Sigmoid colon (tissue), 7 donors: ENCODE results near the gene SAMD4A. TPM values are rescaled to one million over a fixed set of nuclear protein-coding genes. Genes with fewer than 3 reads are reported as not detected.

Experiments used
- DNase-seq: peaks from one replicate; pipeline ENCODE4 v3.0.0-alpha.2; 2019
- H3K27ac ChIP-seq, 4 donors: fragments of 200-600 bp; sonication (generic); one replicate each; pipeline ENCODE4 v1.5.1; 2016 to 2019; ENCODE audit warnings: mild to moderate bottlenecking in 1 of 4
- H3K27me3 ChIP-seq, 3 donors: fragments of 200-600 bp; sonication (generic); one replicate each; pipeline ENCODE4 v1.5.1; 2019; ENCODE audit warnings: mild to moderate bottlenecking in 1 of 3
- H3K36me3 ChIP-seq, 4 donors: fragments of 200-600 bp; sonication (generic); one replicate each; pipeline ENCODE4 v1.5.1; 2016 to 2019
- H3K4me1 ChIP-seq, 4 donors: fragments of 200-600 bp; sonication (generic); one replicate each; pipeline ENCODE4 v1.5.1; 2017 to 2019
- H3K4me3 ChIP-seq, 4 donors: fragments of 200-600 bp; sonication (generic); one replicate each; pipeline ENCODE4 v1.5.1; 2017 to 2019; ENCODE audit warnings: mild to moderate bottlenecking in 2 of 4, moderate library complexity in 1 of 4
- H3K9me3 ChIP-seq, 4 donors: fragments of 200-600 bp in 3 of 4; sonication (generic) in 3 of 4; one replicate each; pipeline versions ENCODE4 v1.5.1 to v1.6.1; 2013 to 2019
- EP300 ChIP-seq, 4 donors: sonication (generic); formaldehyde crosslinking; IDR thresholded peaks; one replicate each; pipeline ENCODE4 v1.6.1; 2017; ENCODE audit warnings: antibody characterized with exemption in 4 of 4
- POLR2A ChIP-seq, 2 donors: fragments of 450-650 bp; IDR thresholded peaks; one replicate each; pipeline ENCODE4 v1.6.1; 2016; ENCODE audit warnings: antibody characterized with exemption in 2 of 2, mild to moderate bottlenecking in 2 of 2, moderate library complexity in 2 of 2
- POLR2AphosphoS5 ChIP-seq, 4 donors: sonication (generic); formaldehyde crosslinking; IDR thresholded peaks; one replicate each; pipeline ENCODE4 v1.6.1; 2017; ENCODE audit warnings: antibody characterized with exemption in 4 of 4
- WGBS, 2 donors: extraction: QIAGEN DNeasy Blood & Tissue Kit; methylation state at CpG; one replicate each; pipeline ENCODE4 v1.1.7; 2013; 5-methylcytosine and 5-hydroxymethylcytosine counted together
- intact Hi-C: fragments of 100-400 bp; cut with DNase I; formaldehyde crosslinking; loops from one replicate; pipeline ENCODE4 v1.15.1; 2023
- polyA plus RNA-seq, 3 donors: library from polyadenylated mRNA; stranded (reverse); fragments of 200-250 nt; gene quantifications; one replicate each; pipeline ENCODE4 v1.2.3, GENCODE V29; 2013
- total RNA-seq, 4 donors: library from RNA; depleted of rRNA; stranded (reverse); fragments of >200 nt; gene quantifications; one replicate each; pipeline ENCODE4 v1.1.0, GENCODE V29; 2016
- TF ChIP-seq, protein P1 (sequence below), 4 experiments: fragments of 450-650 bp in 3 of 4; fragments of 200-600 bp in 1 of 4; IDR thresholded peaks; one replicate each; pipeline ENCODE4 v1.5.1; 2016 to 2019; ENCODE audit warnings: antibody characterized with exemption in 4 of 4, mild to moderate bottlenecking in 3 of 4, moderate library complexity in 2 of 4
- donor health status: healthy with polysubstance abuse.
- donor health status: Bipolar disorder and iron deficiency.
- donor health status: healthy.

The SAMD4A gene
- total and polyA plus RNA-seq, 7 donors: 4.2 to 135 (median 79.8) TPM

DNA sequence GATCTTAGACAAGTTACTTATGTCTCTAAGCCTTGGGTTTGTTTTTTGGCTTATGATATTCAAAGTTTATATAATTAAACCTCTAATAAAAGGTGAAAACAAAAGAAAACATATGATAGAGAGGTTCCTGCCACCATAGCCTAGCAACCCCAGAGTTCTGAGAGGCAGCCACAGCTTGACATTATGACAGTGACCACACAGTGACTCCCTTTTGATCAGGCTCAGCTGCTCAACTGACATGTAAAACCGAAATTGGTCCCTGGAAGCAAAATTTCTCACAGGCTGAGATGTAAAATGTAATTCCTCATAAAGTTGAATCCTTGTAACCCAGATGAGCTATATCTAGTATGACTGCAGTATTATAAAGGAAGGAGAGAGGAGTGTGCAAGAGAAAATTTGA is 227.2 kb downstream of the SAMD4A start:
- intact Hi-C loops: no loop called here
- DNase-seq: no peak
- H3K4me3 ChIP-seq: no peak overlapping the region
- no peaks in the 10 kb centered on the region for H3K27me3 ChIP-seq
- H3K9me3 ChIP-seq: peaks cover 0 to 9% (median 2%) of the 10 kb centered on the region in 4 donors
- peaks cover 5 to 36% (median 17%) of the 10 kb centered on the region in 4 donors for H3K36me3 ChIP-seq
- WGBS, 2 donors: 59 to 69% methylated on average over 1 of the region's 1 CpG
- TF ChIP-seq POLR2AphosphoS5 (IDR thresholded peaks at IDR 0.05) (no peak), EP300 (IDR thresholded peaks at IDR 0.05) (no peak), POLR2A (IDR thresholded peaks at IDR 0.05) (no peak)
- TF ChIP-seq, protein P1, sequence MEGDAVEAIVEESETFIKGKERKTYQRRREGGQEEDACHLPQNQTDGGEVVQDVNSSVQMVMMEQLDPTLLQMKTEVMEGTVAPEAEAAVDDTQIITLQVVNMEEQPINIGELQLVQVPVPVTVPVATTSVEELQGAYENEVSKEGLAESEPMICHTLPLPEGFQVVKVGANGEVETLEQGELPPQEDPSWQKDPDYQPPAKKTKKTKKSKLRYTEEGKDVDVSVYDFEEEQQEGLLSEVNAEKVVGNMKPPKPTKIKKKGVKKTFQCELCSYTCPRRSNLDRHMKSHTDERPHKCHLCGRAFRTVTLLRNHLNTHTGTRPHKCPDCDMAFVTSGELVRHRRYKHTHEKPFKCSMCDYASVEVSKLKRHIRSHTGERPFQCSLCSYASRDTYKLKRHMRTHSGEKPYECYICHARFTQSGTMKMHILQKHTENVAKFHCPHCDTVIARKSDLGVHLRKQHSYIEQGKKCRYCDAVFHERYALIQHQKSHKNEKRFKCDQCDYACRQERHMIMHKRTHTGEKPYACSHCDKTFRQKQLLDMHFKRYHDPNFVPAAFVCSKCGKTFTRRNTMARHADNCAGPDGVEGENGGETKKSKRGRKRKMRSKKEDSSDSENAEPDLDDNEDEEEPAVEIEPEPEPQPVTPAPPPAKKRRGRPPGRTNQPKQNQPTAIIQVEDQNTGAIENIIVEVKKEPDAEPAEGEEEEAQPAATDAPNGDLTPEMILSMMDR (IDR thresholded peaks at IDR 0.05): no peak
- no peak overlapping the region for H3K27ac ChIP-seq
- H3K4me1 ChIP-seq: no peaks in the 10 kb centered on the region

DNA sequence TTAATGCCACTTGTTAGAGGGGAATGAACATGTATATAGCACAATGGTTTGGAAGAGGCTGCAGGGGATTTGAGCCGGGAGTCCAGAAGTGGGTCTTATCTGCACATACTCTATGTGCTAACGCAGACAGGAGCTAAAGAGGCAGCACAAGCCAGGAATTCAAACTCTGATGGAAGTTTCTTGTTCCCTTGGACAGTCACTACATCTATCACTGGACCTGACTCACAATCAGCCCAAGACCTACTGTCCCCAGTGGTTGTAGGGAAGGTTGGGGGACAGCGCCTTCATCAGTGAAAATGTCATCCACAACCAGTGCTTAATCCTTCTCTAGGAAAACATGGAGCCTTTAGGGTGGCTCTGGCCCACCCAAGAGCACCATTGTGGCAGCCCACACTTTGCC is 227.9 kb downstream of the SAMD4A start:
- intact Hi-C loops: no loop called here
- TF ChIP-seq POLR2A (IDR thresholded peaks at IDR 0.05) (no peak), EP300 (IDR thresholded peaks at IDR 0.05) (no peak), POLR2AphosphoS5 (IDR thresholded peaks at IDR 0.05) (no peak)
- TF ChIP-seq, protein P1 (IDR thresholded peaks at IDR 0.05): no peak
- Histone ChIP-seq H3K27me3 (no peaks in the 10 kb centered on the region), H3K27ac (no peak overlapping the region), H3K4me3 (no peak overlapping the region), H3K36me3 (peaks cover 0 to 31% (median 11%) of the 10 kb centered on the region in 4 donors), H3K9me3 (peaks cover 0 to 9% (median 2%) of the 10 kb centered on the region in 4 donors), H3K4me1 (no peaks in the 10 kb centered on the region)
- 96 to 98% methylated on average over 3 of the region's 3 CpGs for WGBS, 2 donors
- DNase-seq: no peak

DNA sequence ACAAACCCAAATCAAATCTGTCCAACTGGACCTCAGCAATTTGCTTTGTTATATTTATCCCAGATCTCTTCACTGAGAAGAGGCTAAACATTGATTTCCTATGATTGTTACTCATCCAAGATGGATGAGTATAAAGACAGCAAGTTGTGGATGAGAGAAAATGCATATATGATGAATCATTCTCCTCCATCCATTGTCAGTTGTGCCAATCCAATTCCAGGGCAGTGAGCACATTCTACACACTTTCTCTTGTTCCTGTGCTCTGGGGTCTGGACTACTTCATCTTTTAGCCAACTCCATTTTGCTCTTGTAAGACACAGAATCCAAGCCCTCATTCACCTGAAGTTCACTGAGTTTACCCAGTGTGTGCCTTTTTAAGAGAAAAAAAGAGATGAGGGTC is 230.0 kb downstream of the SAMD4A start:
- H3K4me3 ChIP-seq: no peak overlapping the region
- H3K27me3 ChIP-seq: no peaks in the 10 kb centered on the region
- DNase-seq: no peak
- H3K27ac ChIP-seq: no peak overlapping the region
- TF ChIP-seq, protein P1 (IDR thresholded peaks at IDR 0.05): no peak
- TF ChIP-seq EP300 (IDR thresholded peaks at IDR 0.05): no peak
- no peak for TF ChIP-seq POLR2AphosphoS5 (IDR thresholded peaks at IDR 0.05)
- no peak for TF ChIP-seq POLR2A (IDR thresholded peaks at IDR 0.05)
- H3K4me1 ChIP-seq: no peaks in the 10 kb centered on the region
- peaks cover 0 to 9% (median 2%) of the 10 kb centered on the region in 4 donors for H3K9me3 ChIP-seq
- peaks cover 0 to 12% (median 0%) of the 10 kb centered on the region in 4 donors for H3K36me3 ChIP-seq
- intact Hi-C loops: no loop called here

DNA sequence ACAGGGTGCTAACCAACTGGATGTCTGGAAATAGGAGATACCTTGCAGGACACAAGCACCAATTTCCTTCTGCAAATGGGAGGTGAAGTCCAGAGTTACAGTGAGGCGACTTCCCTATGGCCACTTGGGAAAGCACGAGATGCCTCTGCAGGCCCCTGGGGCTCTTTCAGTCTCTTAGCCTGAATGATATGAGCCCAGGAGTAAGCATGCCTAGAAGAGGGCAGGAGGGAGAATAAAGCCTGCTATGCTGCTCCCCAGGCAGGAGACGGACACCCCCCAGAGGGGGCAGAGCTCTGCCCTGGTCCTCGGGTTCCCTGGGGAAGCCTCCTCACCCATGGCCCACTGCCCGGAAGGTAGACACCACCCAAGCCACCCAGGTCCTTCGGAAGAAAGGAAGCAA is 230.6 kb downstream of the SAMD4A start:
- Histone ChIP-seq H3K4me1 (no peaks in the 10 kb centered on the region), H3K27ac (no peak overlapping the region), H3K4me3 (no peak overlapping the region), H3K27me3 (no peaks in the 10 kb centered on the region), H3K36me3 (peaks cover 0 to 6% (median 0%) of the 10 kb centered on the region in 4 donors), H3K9me3 (peaks cover 0 to 9% (median 2%) of the 10 kb centered on the region in 4 donors)
- DNase-seq: no peak
- no peak for TF ChIP-seq POLR2A (IDR thresholded peaks at IDR 0.05)
- TF ChIP-seq POLR2AphosphoS5 (IDR thresholded peaks at IDR 0.05): no peak
- TF ChIP-seq EP300 (IDR thresholded peaks at IDR 0.05): no peak
- TF ChIP-seq, protein P1 (IDR thresholded peaks at IDR 0.05): no peak
- intact Hi-C loops: no loop called here
- WGBS, 2 donors: 88 to 93% methylated on average over 6 of the region's 6 CpGs

DNA sequence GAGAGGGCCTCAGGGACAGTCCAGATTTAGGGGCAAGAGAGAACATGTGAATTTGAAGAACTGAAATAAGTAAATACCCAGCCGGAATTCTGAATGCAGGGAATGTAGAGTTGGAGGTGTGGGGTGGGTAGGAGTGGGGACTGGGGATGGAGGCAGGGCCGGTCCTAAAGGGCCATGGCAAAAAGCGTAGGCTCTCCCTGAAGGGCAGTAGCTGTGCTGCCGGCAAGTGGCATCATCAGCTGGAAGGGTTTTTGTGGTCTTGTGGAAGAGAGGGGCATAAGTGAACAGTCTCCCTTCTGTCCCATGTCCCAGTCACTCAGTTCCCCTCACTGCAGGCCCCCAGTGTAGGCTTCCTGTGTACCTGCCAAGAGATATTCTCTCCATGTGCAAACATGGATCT is 231.1 kb downstream of the SAMD4A start:
- 49 to 68% methylated on average over 4 of the region's 4 CpGs for WGBS, 2 donors
- no peak for DNase-seq
- Histone ChIP-seq H3K27ac (no peak overlapping the region), H3K36me3 (peaks cover 0 to 2% (median 0%) of the 10 kb centered on the region in 4 donors), H3K4me3 (no peak overlapping the region), H3K4me1 (no peaks in the 10 kb centered on the region), H3K9me3 (peaks cover 0 to 9% (median 2%) of the 10 kb centered on the region in 4 donors), H3K27me3 (no peaks in the 10 kb centered on the region)
- intact Hi-C loops: no loop called here
- no peak for TF ChIP-seq EP300 (IDR thresholded peaks at IDR 0.05)
